PFSK-1 (cell line): ENCODE results near the gene TMEM255A.

Experiments
- FOXP2 ChIP-seq: optimal IDR thresholded peaks from 2 replicates; pipeline ENCODE3; 2011; ENCODE audit warnings: borderline replicate concordance, control low read depth, inconsistent platforms; ENCODE audit not compliant: insufficient read depth; ENCODE audit errors: extremely low read length, extremely low read depth
- POLR2AphosphoS5 ChIP-seq: IDR thresholded peaks from 2 replicates; pipeline ENCODE4 v1.6.1; 2012; ENCODE audit warnings: low read depth, mild to moderate bottlenecking, control low read depth, low read length, moderate library complexity
- REST ChIP-seq, 2 experiments: IDR thresholded peaks; 2 replicates each; pipeline versions ENCODE4 v1.6.1 to v1.8.0; 2011 to 2012; ENCODE audit warnings: low read depth in 2 of 2, low read length in 2 of 2, control low read depth in 1 of 2, inconsistent platforms in 1 of 2, mild to moderate bottlenecking in 1 of 2, moderate library complexity in 1 of 2; ENCODE audit not compliant: insufficient read depth in 1 of 2
- SIN3A ChIP-seq: IDR thresholded peaks from 2 replicates; pipeline ENCODE4 v1.6.1; 2012; ENCODE audit warnings: mild to moderate bottlenecking, low read length, moderate library complexity, borderline replicate concordance; ENCODE audit not compliant: insufficient read depth
- TAF1 ChIP-seq: IDR thresholded peaks from 2 replicates; pipeline ENCODE4 v1.6.1; 2012; ENCODE audit warnings: low read length, control low read depth, borderline replicate concordance; ENCODE audit not compliant: insufficient read depth

The TMEM255A gene

GRCh38 chrX:120262859-120263708 lies 48.2 kb downstream of the TMEM255A start:
- TF ChIP-seq POLR2AphosphoS5, result no peak
- TF ChIP-seq TAF1, result no peak
- TF ChIP-seq SIN3A, result no peak
- no peak for TF ChIP-seq REST (IDR thresholded peaks at IDR 0.05; ENCODE audit: insufficient read depth in 1 of 2, low read depth in 2 of 2, low read length in 2 of 2)
- no peak for TF ChIP-seq FOXP2

DNA sequence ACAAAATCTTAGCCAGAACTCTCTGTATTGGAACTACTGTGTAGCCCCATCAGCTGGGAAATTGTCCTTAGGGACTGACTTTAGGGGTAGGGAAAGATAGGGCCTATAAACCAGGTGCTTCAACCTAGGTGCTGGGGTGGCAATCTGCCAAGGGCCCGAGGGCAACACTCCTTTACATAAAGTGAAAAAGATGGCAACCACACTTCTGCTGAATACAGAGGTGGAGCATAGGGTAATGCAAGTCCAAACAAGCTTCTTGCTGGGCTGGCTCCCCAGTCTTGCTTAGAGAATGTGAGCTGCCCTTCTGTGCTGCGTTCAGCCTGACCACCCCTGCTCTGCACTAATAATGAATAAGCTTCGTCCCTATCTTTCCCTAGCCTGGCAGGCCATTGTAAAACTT lies 50.9 kb downstream of the TMEM255A start:
- TF ChIP-seq SIN3A (no peak), REST (IDR thresholded peaks at IDR 0.05; ENCODE audit: insufficient read depth in 1 of 2, low read depth in 2 of 2, low read length in 2 of 2) (no peak), FOXP2 (no peak), TAF1 (no peak), POLR2AphosphoS5 (no peak)

GRCh38 chrX:120253784-120254183 lies 57.5 kb downstream of the TMEM255A start:
- no peak for TF ChIP-seq REST (IDR thresholded peaks at IDR 0.05; ENCODE audit: insufficient read depth in 1 of 2, low read depth in 2 of 2, low read length in 2 of 2)
- no peak for TF ChIP-seq FOXP2

- TF ChIP-seq FOXP2, result no peak
- no peak for TF ChIP-seq TAF1
- no peak for TF ChIP-seq SIN3A
- TF ChIP-seq REST (IDR thresholded peaks at IDR 0.05; ENCODE audit: insufficient read depth in 1 of 2, low read depth in 2 of 2, low read length in 2 of 2), result no peak
Observed at GRCh38 chrX:120251471-120252011, 59.7 kb downstream of the TMEM255A start.
